Activated T-cell treated with anti-CD3 and anti-CD28 coated beads, Interleukin-2, amount 50 U/mL, for 4 hours (primary cell): ENCODE data around the gene EDARADD. TPM values are rescaled to one million over a fixed set of nuclear protein-coding genes. Genes with fewer than 3 reads are reported as not detected.
"Not testable (repeated sequence)": the region's sequence is repeated elsewhere in the genome, so short reads cannot be mapped to it uniquely, and the experiment has no call there.

Source experiments
- ATAC-seq, 2 donors: fragments of 200-7000 bp; cut with Tn5 transposase; one replicate each; pipeline ENCODE4 v1.10.0; 2021
- DNase-seq: peaks from one replicate; pipeline ENCODE4 v3.0.0-alpha.2; 2020
- H3K27me3 Mint-ChIP-seq: one replicate; pipeline ENCODE4 v1.8.0; 2021; ENCODE audit warnings: low read depth, mixed read lengths
- H3K36me3 Mint-ChIP-seq: one replicate; pipeline ENCODE4 v1.8.0; 2022; ENCODE audit warnings: mixed read lengths; ENCODE audit not compliant: insufficient read depth
- H3K4me1 Mint-ChIP-seq: one replicate; pipeline ENCODE4 v1.8.0; 2021; ENCODE audit warnings: low read depth, mixed read lengths
- H3K4me3 Mint-ChIP-seq: one replicate; pipeline ENCODE4 v1.8.0; 2021; ENCODE audit warnings: mild to moderate bottlenecking, moderate library complexity, mixed read lengths
- H3K9me3 Mint-ChIP-seq: one replicate; pipeline ENCODE4 v1.8.0; 2021; ENCODE audit warnings: mixed read lengths
- total RNA-seq, 3 donors: library from RNA; stranded (reverse); gene quantifications; one replicate each; pipeline ENCODE4 v1.2.1, GENCODE V29; 2021

EDARADD gene
- total RNA-seq, 3 donors from 2014 or later: 8.2 to 12.4 (median 10.8) TPM

DNA sequence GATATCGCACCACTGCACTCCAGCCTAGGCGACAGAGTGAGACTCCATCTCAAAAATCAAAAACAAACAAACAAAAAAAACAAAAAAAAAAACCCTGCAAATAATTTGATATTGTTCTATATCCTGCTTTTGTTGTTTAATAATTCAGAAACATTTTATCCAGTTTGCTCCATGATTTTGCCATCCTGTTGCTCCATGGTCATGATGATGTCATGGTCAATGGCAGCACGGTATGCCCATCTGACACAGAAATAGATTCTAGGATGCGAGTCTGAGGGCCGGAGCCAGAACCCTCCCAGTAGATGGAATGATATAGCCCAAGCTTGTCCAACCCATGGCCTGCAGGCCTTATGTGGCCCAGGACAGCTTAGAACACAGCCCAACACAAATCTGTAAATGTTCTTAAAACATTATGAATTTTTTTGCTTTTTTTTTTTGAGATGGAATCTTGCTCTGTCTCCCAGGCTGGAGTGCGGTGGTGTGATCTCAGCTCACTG is 39.8 kb downstream of the EDARADD start:
- DNase-seq (no peak), ATAC-seq (no peak)
- H3K27me3 Mint-ChIP-seq: no peaks in the 10 kb centered on the region
- peaks cover 2% of the 10 kb centered on the region for H3K9me3 Mint-ChIP-seq
- peaks cover 3% of the 10 kb centered on the region for H3K36me3 Mint-ChIP-seq
- H3K4me1 Mint-ChIP-seq: no peaks in the 10 kb centered on the region
- H3K4me3 Mint-ChIP-seq: no peak overlapping the region

- Mint-ChIP-seq H3K36me3 (peaks cover 6% of the 10 kb centered on the region), H3K4me3 (no peak overlapping the region), H3K27me3 (no peaks in the 10 kb centered on the region), H3K4me1 (no peaks in the 10 kb centered on the region), H3K9me3 (peaks cover 4% of the 10 kb centered on the region)
- ATAC-seq (no peak), DNase-seq (no peak)
These were observed 44.5 kb downstream of the EDARADD start for GRCh38 chr1:236438614-236439013.

- ATAC-seq (no peak), DNase-seq (no peak)
- Mint-ChIP-seq H3K36me3 (peaks cover 6% of the 10 kb centered on the region), H3K4me3 (no peak overlapping the region), H3K4me1 (no peaks in the 10 kb centered on the region), H3K27me3 (no peaks in the 10 kb centered on the region), H3K9me3 (peaks cover 7% of the 10 kb centered on the region)
These were observed 46.3 kb downstream of the EDARADD start for GRCh38 chr1:236440373-236440772.

DNA sequence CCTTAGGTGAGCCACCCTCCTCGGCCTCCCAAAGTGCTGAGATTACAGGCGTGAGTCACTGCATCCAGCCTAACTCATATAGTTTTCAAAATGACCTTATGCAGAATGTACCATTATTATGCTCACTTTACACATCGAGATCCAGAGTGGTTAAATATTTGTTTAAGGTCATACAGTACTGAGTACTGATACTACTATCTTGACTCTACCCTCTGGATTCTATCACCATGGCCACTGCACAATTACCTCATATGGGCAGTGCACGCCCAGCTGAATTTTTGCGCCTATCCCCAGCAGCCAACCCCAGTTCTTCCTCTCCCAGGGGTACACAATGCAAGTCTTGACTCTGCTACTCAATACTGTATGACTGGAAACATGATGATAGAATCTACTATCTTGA is 56.7 kb downstream of the EDARADD start:
- Mint-ChIP-seq H3K4me1 (peaks cover 2% of the 10 kb centered on the region), H3K36me3 (peaks cover under 1% of the 10 kb centered on the region), H3K4me3 (no peak overlapping the region), H3K27me3 (no peaks in the 10 kb centered on the region), H3K9me3 (no peaks in the 10 kb centered on the region)
- no peak for ATAC-seq
- no peak for DNase-seq

DNA sequence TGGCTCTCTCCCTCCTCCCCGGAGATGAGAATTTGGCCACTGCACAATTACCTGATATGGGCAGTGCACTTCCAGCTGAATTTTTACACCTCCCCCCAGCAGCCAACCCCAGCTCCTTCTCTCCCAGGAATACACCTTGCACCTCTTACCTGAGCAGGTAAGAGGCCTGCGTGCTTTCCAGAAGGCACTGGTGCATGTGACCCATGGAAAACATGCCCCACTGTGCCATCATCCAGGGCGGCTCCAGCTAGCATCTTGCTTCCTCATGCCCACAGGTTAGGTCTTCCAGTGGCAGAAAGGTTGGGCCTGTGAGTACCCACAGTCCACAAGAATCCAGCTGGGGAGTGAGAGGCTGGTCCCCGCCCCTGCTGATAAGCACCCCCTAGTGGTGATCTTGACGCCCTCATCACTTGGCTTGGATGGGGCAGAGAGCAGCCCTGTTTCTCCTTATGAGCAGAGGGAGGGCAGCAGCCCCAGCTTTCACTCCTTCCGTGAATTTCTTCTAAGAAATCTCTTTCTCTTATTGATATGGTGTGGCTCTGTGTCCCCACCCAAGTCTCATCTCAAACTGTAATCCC is 57.8 kb downstream of the EDARADD start:
- Mint-ChIP-seq H3K4me1 (peaks cover 7% of the 10 kb centered on the region), H3K4me3 (no peak overlapping the region), H3K36me3 (no peaks in the 10 kb centered on the region), H3K27me3 (no peaks in the 10 kb centered on the region), H3K9me3 (no peaks in the 10 kb centered on the region)
- peak; percentile 11 for DNase-seq
- ATAC-seq: peak; percentile 48 to 75

DNA sequence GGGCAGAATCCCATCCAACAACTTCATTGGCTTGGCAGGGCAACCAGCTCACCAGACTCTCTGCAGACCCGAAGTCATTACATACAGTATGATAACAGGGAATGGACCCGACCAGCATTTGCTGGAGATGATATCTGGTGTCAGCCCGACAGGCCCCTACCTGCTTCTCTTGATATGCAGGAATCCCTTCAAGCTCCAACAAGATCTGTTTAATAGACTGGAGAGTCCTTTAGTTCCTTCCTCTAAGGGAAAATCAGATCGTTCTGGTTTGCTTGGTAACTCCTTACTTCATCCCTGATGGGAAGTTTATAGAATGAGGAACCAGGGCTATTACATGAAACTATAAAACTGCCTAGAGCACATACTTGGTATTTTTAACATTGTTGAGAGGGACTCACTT is 61.2 kb downstream of the EDARADD start:
- no peak for ATAC-seq
- peaks cover 7% of the 10 kb centered on the region for H3K36me3 Mint-ChIP-seq
- H3K4me3 Mint-ChIP-seq: no peak overlapping the region

GRCh38 chr1:236457775-236458174 is 63.7 kb downstream of the EDARADD start:
- DNase-seq (no peak), ATAC-seq (peak; percentile 28 to 58)
- Mint-ChIP-seq H3K4me1 (peaks cover 14% of the 10 kb centered on the region), H3K4me3 (no peak overlapping the region), H3K9me3 (no peaks in the 10 kb centered on the region), H3K36me3 (peaks cover 7% of the 10 kb centered on the region), H3K27me3 (peaks cover 11% of the 10 kb centered on the region)

More for the DNA sequence above, 61.2 kb downstream of the EDARADD start:
- no peak for DNase-seq
- Mint-ChIP-seq H3K9me3 (no peaks in the 10 kb centered on the region), H3K4me1 (peaks cover 14% of the 10 kb centered on the region), H3K27me3 (peaks cover 2% of the 10 kb centered on the region)

- Mint-ChIP-seq H3K27me3 (peaks cover 14% of the 10 kb centered on the region), H3K4me1 (peaks cover 14% of the 10 kb centered on the region), H3K9me3 (no peaks in the 10 kb centered on the region), H3K4me3 (no peak overlapping the region), H3K36me3 (peaks cover 7% of the 10 kb centered on the region)
- ATAC-seq: no peak
- DNase-seq: no peak
These were observed 64.9 kb downstream of the EDARADD start for GRCh38 chr1:236458996-236459395.

DNA sequence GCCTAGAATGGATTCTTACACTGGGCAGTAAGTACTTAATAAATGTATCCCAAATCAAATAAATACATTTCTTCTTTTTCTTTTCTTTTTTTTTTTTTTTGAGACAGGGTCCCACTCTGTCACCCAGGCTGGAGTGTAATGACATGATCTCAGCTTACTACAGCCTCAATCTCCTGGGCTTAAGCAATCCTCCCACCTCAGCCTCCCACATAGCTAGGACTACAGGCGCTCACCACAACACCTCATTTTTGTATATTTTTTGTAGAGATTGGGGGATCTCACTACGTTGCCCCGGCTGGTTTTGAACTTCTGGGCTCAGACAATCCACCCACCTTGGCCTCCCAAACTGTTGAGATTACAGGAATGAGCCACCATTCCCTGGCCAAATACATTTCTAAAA is 66.0 kb downstream of the EDARADD start:
- H3K27me3 Mint-ChIP-seq: peaks cover 19% of the 10 kb centered on the region
- H3K4me3 Mint-ChIP-seq: no peak overlapping the region
- H3K4me1 Mint-ChIP-seq: peaks cover 19% of the 10 kb centered on the region
- ATAC-seq (no peak), DNase-seq (no peak)
- no peaks in the 10 kb centered on the region for H3K9me3 Mint-ChIP-seq
- H3K36me3 Mint-ChIP-seq: peaks cover 9% of the 10 kb centered on the region

DNA sequence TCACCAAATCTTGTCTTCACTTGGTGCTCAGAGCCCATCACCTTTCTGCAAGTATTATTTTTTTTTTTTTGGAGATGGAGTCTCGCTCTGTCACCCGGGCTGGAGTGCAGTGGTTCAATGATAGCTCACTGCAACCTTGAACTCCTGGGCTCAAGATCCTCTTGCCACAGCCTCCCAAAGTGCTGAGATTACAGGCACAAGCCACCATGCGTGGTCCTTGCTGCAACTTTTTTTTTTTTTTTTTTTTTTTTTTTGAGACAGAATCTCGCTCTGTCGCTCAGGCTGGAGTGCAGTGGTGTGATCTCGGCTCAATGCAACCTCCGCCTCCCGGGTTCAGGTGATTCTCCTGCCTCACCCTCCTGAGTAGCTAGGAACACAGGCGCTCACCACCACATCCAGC is 70.1 kb downstream of the EDARADD start:
- not testable (repeated sequence) for H3K36me3 Mint-ChIP-seq, H3K9me3 Mint-ChIP-seq, H3K4me3 Mint-ChIP-seq, ATAC-seq, DNase-seq
- H3K27me3 Mint-ChIP-seq: peaks cover 28% of the 10 kb centered on the region
- peaks cover 21% of the 10 kb centered on the region for H3K4me1 Mint-ChIP-seq

GRCh38 chr1:236465231-236465958 is 71.3 kb downstream of the EDARADD start:
- no peaks in the 10 kb centered on the region for H3K9me3 Mint-ChIP-seq
- H3K4me1 Mint-ChIP-seq: peaks cover 21% of the 10 kb centered on the region
- H3K27me3 Mint-ChIP-seq: peaks cover 26% of the 10 kb centered on the region
- DNase-seq (no peak), ATAC-seq (no peak)
- H3K4me3 Mint-ChIP-seq: peak overlapping the region; percentile 25
- H3K36me3 Mint-ChIP-seq: peaks cover 3% of the 10 kb centered on the region

- peaks cover 26% of the 10 kb centered on the region for H3K27me3 Mint-ChIP-seq
- peak overlapping the region; percentile 25 for H3K4me3 Mint-ChIP-seq
- ATAC-seq (peak; percentile 62 to 75), DNase-seq (no peak)
- H3K36me3 Mint-ChIP-seq: peaks cover 3% of the 10 kb centered on the region
- H3K4me1 Mint-ChIP-seq: peaks cover 21% of the 10 kb centered on the region
- H3K9me3 Mint-ChIP-seq: no peaks in the 10 kb centered on the region
These were observed 71.8 kb downstream of the EDARADD start for GRCh38 chr1:236465959-236466303.

DNA sequence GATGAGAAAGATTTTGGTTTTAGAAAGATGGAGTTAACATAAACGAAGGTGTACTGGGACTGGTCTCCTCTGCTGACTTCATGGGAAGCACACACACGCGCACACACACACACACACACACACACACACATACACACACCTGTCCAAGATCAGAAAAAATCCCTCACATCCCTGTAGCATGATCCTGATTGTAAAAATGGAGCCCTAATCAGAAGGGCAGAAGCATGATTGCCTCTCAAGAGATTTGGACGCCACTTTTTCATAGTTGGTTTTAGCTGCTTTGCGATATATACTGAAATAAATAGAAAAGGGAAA is 73.2 kb downstream of the EDARADD start:
- ATAC-seq (no peak), DNase-seq (no peak)
- H3K4me1 Mint-ChIP-seq: peaks cover 21% of the 10 kb centered on the region
- peaks cover 3% of the 10 kb centered on the region for H3K36me3 Mint-ChIP-seq
- no peaks in the 10 kb centered on the region for H3K9me3 Mint-ChIP-seq
- no peak overlapping the region for H3K4me3 Mint-ChIP-seq
- peaks cover 17% of the 10 kb centered on the region for H3K27me3 Mint-ChIP-seq

DNA sequence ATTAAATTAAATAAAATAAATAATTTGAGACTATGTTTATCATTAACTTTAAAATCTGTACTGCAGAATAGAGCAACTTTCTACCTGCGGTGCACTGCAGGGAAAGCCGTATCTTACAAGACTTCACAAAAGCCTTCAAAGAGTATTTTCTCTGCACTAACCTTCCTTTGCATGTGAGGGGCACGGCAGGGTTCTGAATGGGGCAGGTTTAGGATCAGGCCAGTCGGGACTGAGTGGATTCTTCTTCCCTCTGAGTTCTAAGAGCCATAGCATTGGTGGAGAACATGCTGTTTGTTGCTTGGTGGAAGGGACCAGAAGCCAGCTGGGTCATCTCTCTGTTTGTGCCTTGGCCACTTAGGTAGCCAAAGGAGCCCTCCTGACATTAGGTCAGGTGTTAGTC is 74.5 kb downstream of the EDARADD start:
- DNase-seq (no peak), ATAC-seq (no peak)
- no peak overlapping the region for H3K4me3 Mint-ChIP-seq
- H3K27me3 Mint-ChIP-seq: peaks cover 16% of the 10 kb centered on the region
- peaks cover 3% of the 10 kb centered on the region for H3K36me3 Mint-ChIP-seq
- H3K9me3 Mint-ChIP-seq: no peaks in the 10 kb centered on the region
- peaks cover 21% of the 10 kb centered on the region for H3K4me1 Mint-ChIP-seq

DNA sequence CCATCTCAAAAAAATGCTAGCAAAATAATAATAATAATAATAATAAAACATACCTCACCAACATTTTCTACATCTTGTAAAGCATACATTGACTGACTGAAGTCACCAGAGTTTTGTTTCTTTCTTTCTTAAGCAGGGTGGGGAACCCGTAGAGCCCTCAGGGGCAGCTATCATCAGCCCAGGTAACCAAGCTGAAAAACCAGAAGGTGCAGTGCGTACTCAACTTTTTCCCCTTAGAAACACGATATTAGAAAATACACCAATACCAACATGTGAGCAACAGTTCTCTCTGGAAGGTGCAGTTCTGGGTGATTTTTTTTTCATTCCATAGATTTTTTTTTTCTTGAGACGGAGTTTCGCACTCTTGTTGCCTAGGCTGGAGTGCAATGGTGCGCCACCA is 75.4 kb downstream of the EDARADD start:
- Mint-ChIP-seq H3K4me3 (no peak overlapping the region), H3K27me3 (peaks cover 14% of the 10 kb centered on the region), H3K9me3 (no peaks in the 10 kb centered on the region), H3K4me1 (peaks cover 21% of the 10 kb centered on the region), H3K36me3 (peaks cover 3% of the 10 kb centered on the region)
- ATAC-seq (no peak), DNase-seq (no peak)
